GM21367 (cell line): Measurements from ENCODE around the gene LCN2.
"Not testable (repeated sequence)": the region's sequence is repeated elsewhere in the genome, so short reads cannot be mapped to it uniquely, and the experiment has no call there.

Source experiments
- ATAC-seq: cut with Tn5 transposase; IDR thresholded peaks from one replicate; pipeline ENCODE4 v1.9.1; 2021; ENCODE audit not compliant: unreplicated experiment

The LCN2 gene

GRCh38 chr9:128149001-128149701 lies at the start of gene LCN2:
TSS of gene LCN2 (plus strand) at chr9:128149453. CDS start at chr9:128149526, 73 bp downstream.
- no peak for ATAC-seq

- no peak for ATAC-seq
These were observed 49.2 kb upstream of the LCN2 start for GRCh38 chr9:128099932-128100491.

GRCh38 chr9:128100581-128100980 lies 48.7 kb upstream of the LCN2 start:
- ATAC-seq: no peak

- ATAC-seq: no peak
These were observed 48.0 kb upstream of the LCN2 start for GRCh38 chr9:128101231-128101661.

- no peak for ATAC-seq
These were observed 47.6 kb upstream of the LCN2 start for GRCh38 chr9:128101690-128102089.

GRCh38 chr9:128102196-128102595 lies 47.1 kb upstream of the LCN2 start:
- no peak for ATAC-seq

- no peak for ATAC-seq
These were observed 46.2 kb upstream of the LCN2 start for GRCh38 chr9:128102861-128103588.

- ATAC-seq: no peak
These were observed 45.7 kb upstream of the LCN2 start for GRCh38 chr9:128103589-128103962.

GRCh38 chr9:128104171-128104618 lies 45.1 kb upstream of the LCN2 start:
- no peak for ATAC-seq

GRCh38 chr9:128105538-128106175 lies 43.6 kb upstream of the LCN2 start:
- ATAC-seq: no peak

- no peak for ATAC-seq
These were observed 42.9 kb upstream of the LCN2 start for GRCh38 chr9:128106181-128106939.

- no peak for ATAC-seq
These were observed 42.2 kb upstream of the LCN2 start for GRCh38 chr9:128106940-128107467.

- no peak for ATAC-seq
These were observed 41.6 kb upstream of the LCN2 start for GRCh38 chr9:128107468-128108268.

GRCh38 chr9:128108269-128109049 lies 40.8 kb upstream of the LCN2 start:
- no peak for ATAC-seq

- no peak for ATAC-seq
These were observed 40.1 kb upstream of the LCN2 start for GRCh38 chr9:128109050-128109709.

- ATAC-seq: not testable (repeated sequence)
These were observed 37.5 kb upstream of the LCN2 start for GRCh38 chr9:128111726-128112125.

- no peak for ATAC-seq
These were observed 35.5 kb upstream of the LCN2 start for GRCh38 chr9:128113526-128114325.
